Ovary (tissue), 9 donors: ENCODE results near the gene C12orf75. TPM values are rescaled to one million over a fixed set of nuclear protein-coding genes. Genes with fewer than 3 reads are reported as not detected.
"Not testable (repeated sequence)": the region's sequence is repeated elsewhere in the genome, so short reads cannot be mapped to it uniquely, and the experiment has no call there.

ENCODE experiments used
- DNase-seq, 5 donors: peaks; one replicate each; pipeline ENCODE4 v3.0.0-alpha.2; 2019 to 2020
- H3K27ac ChIP-seq, 2 donors: fragments of 200-600 bp; one replicate each; pipeline versions ENCODE4 v1.5.1 to v1.8.0; 2019 to 2022
- H3K27me3 ChIP-seq: fragments of 200-600 bp; one replicate; pipeline ENCODE4 v1.8.0; 2022
- H3K36me3 ChIP-seq: fragments of 200-600 bp; sonication (generic); one replicate; pipeline ENCODE4 v1.5.1; 2019
- H3K4me1 ChIP-seq: one replicate; pipeline ENCODE4 v1.8.1; 2013; ENCODE audit warnings: mild to moderate bottlenecking, moderate library complexity; ENCODE audit not compliant: insufficient read depth
- H3K4me3 ChIP-seq: fragments of 200-600 bp; sonication (generic); one replicate; pipeline ENCODE4 v1.5.1; 2017
- H3K9me3 ChIP-seq, 2 donors: fragments of 200-600 bp in 1 of 2; sonication (generic) in 1 of 2; one replicate each; pipeline versions ENCODE4 v1.5.1 to v1.8.1; 2013 to 2019; ENCODE audit warnings: mild to moderate bottlenecking in 1 of 2, moderate library complexity in 1 of 2
- EP300 ChIP-seq: sonication (generic); formaldehyde crosslinking; IDR thresholded peaks from one replicate; pipeline ENCODE4 v1.6.1; 2017; ENCODE audit warnings: antibody characterized with exemption
- POLR2A ChIP-seq: fragments of 450-650 bp; IDR thresholded peaks from one replicate; pipeline ENCODE4 v1.6.1; 2017; ENCODE audit warnings: antibody characterized with exemption, mild to moderate bottlenecking, moderate library complexity
- WGBS, 3 donors: extraction: QIAGEN DNeasy Blood & Tissue Kit in 1 of 3; methylation state at CpG; one replicate each; pipeline versions ENCODE4 v1.1.5 to v1.1.7; 2013 to 2017; 5-methylcytosine and 5-hydroxymethylcytosine counted together
- intact Hi-C, 4 donors: fragments of 100-400 bp; cut with DNase I; formaldehyde crosslinking; loops; one replicate each; pipeline versions ENCODE4 v1.11.0 to v1.15.1; 2022 to 2023
- polyA plus RNA-seq, 2 donors: library from polyadenylated mRNA; stranded (reverse); fragments of 200-250 nt in 1 of 2; fragments of 350-450 nt in 1 of 2; fragmentation: Illumina TruSeq in 1 of 2; extraction: RNeasy Lipid Tissue Mini Kit (QIAGEN cat#74804) in 1 of 2; gene quantifications; one replicate each; pipeline ENCODE4 v1.2.3, GENCODE V29; 2013 to 2014
- total RNA-seq, 7 donors: library from RNA; depleted of rRNA in 2 of 7; stranded (reverse); fragments of >200 nt in 2 of 7; fragmentation: NEBNext Ultra II Directional in 3 of 7; extraction: Animal tissue kit (Norgen Biotek cat#: 25700) in 3 of 7; gene quantifications; one replicate each; pipeline versions ENCODE4 v1.1.0 to v1.2.4, GENCODE V29; 2016 to 2023
- TF ChIP-seq, protein P1 (sequence below), 3 donors: fragments of 450-650 bp in 2 of 3; fragments of 200-600 bp in 1 of 3; IDR thresholded peaks; one replicate each; pipeline versions ENCODE4 v1.5.1 to v1.8.0; 2016 to 2022; ENCODE audit warnings: antibody characterized with exemption in 3 of 3, mild to moderate bottlenecking in 1 of 3
- donor health status: DM: no; HTN: no; CAD: no; lungs with moderate emphysema.
- donor health status: DM: no; HTN: no; CAD: no.
- donor health status: Bipolar disorder and iron deficiency.
- donor health status: DM: yes; HTN: yes; CAD: no.
- donor health status: DM: no; HTN: no; CAD: no.
- donor health status: DM: yes; HTN: yes; CAD: no.

Gene C12orf75
- total and polyA plus RNA-seq, 9 donors, result 3.3 to 83.9 (median 5.6) TPM

DNA sequence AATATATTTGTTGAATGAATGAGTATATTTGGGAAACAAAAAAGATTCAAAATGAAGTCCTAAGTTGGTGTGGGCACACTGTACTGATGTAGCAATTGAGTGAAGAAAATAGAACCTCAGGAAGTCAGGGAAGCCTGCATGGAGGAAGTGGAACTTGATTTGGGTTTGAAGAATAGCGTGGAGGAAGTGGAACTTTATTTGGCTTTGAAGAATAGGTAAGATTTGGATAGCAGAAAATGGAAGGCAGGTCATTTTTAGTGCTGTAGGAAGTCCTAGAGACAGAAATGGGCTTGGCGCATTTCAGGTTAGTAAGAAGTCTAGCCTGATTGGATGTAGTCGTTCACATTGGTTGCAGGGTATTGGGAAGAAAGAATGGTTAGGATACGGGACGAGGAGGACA lies 5.4 kb downstream of the C12orf75 start:
- no peak overlapping the region for H3K27ac ChIP-seq
- no peak overlapping the region for H3K4me3 ChIP-seq
- DNase-seq, result no peak
- no peaks in the 10 kb centered on the region for H3K4me1 ChIP-seq
- H3K36me3 ChIP-seq, result no peaks in the 10 kb centered on the region
- WGBS, 3 donors, result 91 to 96% (median 93%) methylated on average over 5 of the region's 5 CpGs
- no peak for TF ChIP-seq EP300
- TF ChIP-seq POLR2A, result no peak
- TF ChIP-seq, protein P1, sequence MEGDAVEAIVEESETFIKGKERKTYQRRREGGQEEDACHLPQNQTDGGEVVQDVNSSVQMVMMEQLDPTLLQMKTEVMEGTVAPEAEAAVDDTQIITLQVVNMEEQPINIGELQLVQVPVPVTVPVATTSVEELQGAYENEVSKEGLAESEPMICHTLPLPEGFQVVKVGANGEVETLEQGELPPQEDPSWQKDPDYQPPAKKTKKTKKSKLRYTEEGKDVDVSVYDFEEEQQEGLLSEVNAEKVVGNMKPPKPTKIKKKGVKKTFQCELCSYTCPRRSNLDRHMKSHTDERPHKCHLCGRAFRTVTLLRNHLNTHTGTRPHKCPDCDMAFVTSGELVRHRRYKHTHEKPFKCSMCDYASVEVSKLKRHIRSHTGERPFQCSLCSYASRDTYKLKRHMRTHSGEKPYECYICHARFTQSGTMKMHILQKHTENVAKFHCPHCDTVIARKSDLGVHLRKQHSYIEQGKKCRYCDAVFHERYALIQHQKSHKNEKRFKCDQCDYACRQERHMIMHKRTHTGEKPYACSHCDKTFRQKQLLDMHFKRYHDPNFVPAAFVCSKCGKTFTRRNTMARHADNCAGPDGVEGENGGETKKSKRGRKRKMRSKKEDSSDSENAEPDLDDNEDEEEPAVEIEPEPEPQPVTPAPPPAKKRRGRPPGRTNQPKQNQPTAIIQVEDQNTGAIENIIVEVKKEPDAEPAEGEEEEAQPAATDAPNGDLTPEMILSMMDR (IDR thresholded peaks at IDR 0.05), result no peak
- intact Hi-C loops, result no loop called here
- H3K27me3 ChIP-seq, result no peaks in the 10 kb centered on the region
- H3K9me3 ChIP-seq, result no peaks in the 10 kb centered on the region

DNA sequence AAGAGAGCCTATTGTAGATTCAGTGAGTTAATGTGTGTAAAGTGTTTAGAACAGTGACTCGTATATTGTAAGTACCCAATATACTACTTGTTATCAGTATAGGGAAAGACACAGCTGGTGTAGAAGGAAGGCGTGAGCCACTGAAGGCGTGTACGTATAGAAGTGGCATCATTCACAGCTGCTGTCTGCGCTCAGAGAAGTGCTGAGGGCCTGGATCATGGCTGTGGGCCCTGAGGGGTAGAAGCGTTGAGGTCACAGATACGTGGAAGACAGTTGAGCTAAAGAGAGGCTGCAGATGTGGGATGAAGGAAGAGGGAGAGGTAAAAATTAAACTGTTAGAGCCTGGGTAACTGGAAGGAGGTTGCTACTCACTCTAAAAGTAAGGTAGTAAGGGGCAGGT lies 5.9 kb downstream of the C12orf75 start:
- no peaks in the 10 kb centered on the region for H3K27me3 ChIP-seq
- no peaks in the 10 kb centered on the region for H3K36me3 ChIP-seq
- WGBS, 3 donors, result 94 to 97% (median 95%) methylated on average over 7 of the region's 7 CpGs
- no peak overlapping the region for H3K4me3 ChIP-seq
- DNase-seq, result no peak
- no peaks in the 10 kb centered on the region for H3K4me1 ChIP-seq
- intact Hi-C loops, result no loop called here
- H3K27ac ChIP-seq, result no peak overlapping the region
- H3K9me3 ChIP-seq, result no peaks in the 10 kb centered on the region
- TF ChIP-seq EP300 (no peak), POLR2A (no peak)
- TF ChIP-seq, protein P1 (IDR thresholded peaks at IDR 0.05), result no peak

DNA sequence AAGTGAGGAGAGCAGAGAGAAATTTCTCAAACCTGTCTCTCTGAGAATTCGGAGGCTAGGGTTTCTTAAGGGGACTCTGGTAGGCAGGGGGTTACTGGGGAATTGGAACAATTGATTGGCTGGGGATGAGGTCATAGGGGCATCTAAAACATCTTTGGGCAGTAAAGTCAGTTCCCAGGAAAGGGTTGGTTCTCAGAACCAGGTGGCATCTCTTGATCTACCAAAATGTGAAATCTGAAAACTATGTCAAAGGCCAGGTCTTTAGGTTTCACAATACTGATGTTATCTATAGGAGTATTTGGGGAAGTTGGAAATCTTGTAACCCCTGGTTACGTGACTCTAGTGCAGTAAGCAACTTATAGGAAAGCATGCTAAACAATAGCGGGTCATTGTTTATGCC lies 6.9 kb downstream of the C12orf75 start:
- Histone ChIP-seq H3K4me3 (no peak overlapping the region), H3K27me3 (no peaks in the 10 kb centered on the region), H3K36me3 (no peaks in the 10 kb centered on the region), H3K4me1 (no peaks in the 10 kb centered on the region), H3K9me3 (no peaks in the 10 kb centered on the region), H3K27ac (no peak overlapping the region)
- WGBS, 3 donors, result 93 to 94% (median 93%) methylated on average over 3 of the region's 3 CpGs
- intact Hi-C loops, result no loop called here
- no peak for TF ChIP-seq EP300
- no peak for TF ChIP-seq POLR2A
- TF ChIP-seq, protein P1 (IDR thresholded peaks at IDR 0.05), result no peak
- DNase-seq, result no peak

DNA sequence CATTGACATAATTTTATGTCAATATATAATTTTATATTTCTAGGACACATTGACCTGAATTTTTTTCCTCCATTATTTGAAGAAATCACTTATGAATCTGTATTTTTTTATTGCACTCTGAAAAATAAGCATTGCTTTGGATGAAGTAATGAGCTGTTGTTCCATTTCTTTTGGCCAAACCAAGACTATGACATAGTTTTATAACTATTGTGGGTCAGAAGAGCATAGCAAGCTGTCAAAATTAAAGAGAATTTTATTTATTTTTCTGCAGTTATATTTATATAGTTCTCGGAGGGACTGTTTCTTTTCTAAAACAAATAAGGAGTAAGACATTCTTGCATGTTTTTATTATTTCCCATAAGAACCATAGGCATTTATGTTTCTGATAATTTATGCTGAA lies 8.5 kb downstream of the C12orf75 start:
- Histone ChIP-seq H3K27ac (no peak overlapping the region), H3K36me3 (no peaks in the 10 kb centered on the region), H3K27me3 (no peaks in the 10 kb centered on the region), H3K4me1 (no peaks in the 10 kb centered on the region), H3K4me3 (no peak overlapping the region), H3K9me3 (no peaks in the 10 kb centered on the region)
- no peak for TF ChIP-seq EP300
- no peak for TF ChIP-seq POLR2A
- TF ChIP-seq, protein P1 (IDR thresholded peaks at IDR 0.05), result no peak
- 25 to 33% (median 26%) methylated on average over 1 of the region's 1 CpG for WGBS, 3 donors
- no peak for DNase-seq
- intact Hi-C loops, result no loop called here

DNA sequence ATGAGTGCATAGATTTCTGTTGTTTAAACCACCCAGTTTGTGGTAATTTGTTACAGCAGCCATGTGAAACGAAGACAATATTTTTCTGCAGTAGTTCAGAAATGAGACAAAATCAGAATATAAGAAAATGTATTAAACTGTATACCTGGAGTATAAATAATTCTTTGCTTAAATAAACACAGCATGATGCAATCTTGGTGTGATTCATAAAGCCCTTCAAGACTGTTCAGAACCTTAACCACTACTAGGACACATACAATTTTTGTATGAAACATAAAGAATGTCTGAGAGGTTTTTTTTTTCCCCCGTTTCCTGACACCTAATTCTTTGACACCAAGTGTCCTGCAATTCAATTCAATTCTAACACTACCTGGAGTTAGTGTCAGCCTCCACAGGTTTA lies 10.5 kb downstream of the C12orf75 start:
- TF ChIP-seq POLR2A, result no peak
- TF ChIP-seq EP300, result no peak
- H3K27ac ChIP-seq, result no peak overlapping the region
- intact Hi-C loops, result no loop called here
- no peak for DNase-seq
- no peaks in the 10 kb centered on the region for H3K27me3 ChIP-seq
- WGBS, 3 donors, result 91 to 99% (median 94%) methylated on average over 2 of the region's 2 CpGs
- H3K4me1 ChIP-seq, result no peaks in the 10 kb centered on the region
- H3K36me3 ChIP-seq, result no peaks in the 10 kb centered on the region
- no peaks in the 10 kb centered on the region for H3K9me3 ChIP-seq
- no peak overlapping the region for H3K4me3 ChIP-seq

DNA sequence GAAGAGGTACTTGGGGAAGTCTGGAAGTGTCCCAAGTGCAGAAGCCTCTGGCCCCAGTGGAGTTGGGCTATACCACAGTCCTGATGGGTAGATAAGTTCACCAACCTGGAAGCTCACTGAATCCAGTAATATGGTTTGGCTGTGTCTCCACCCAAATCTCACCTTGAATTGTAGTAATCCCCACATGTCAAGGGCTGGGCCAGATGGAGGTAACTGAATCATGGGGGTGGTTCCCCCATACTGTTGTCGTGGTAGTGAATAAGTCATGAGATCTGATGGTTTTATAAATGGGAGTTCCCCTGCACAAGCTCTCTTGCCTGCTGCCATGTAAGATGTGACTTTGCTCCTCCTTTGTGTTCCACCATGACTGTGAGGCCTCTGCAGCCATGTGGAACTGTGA lies 11.1 kb downstream of the C12orf75 start:
- H3K9me3 ChIP-seq, H3K36me3 ChIP-seq, H3K4me3 ChIP-seq, DNase-seq, H3K27ac ChIP-seq, intact Hi-C loops, H3K4me1 ChIP-seq, H3K27me3 ChIP-seq: not testable (repeated sequence)
- 92 to 94% (median 93%) methylated on average over 1 of the region's 1 CpG for WGBS, 3 donors
